GM23338 (cell line): ENCODE data around the gene PLEKHJ1. TPM values are rescaled to one million over a fixed set of nuclear protein-coding genes. Genes with fewer than 3 reads are reported as not detected.

ENCODE experiments used
- EZH2 ChIP-seq: fragments of 200-600 bp; sonication (generic); IDR thresholded peaks from one replicate; pipeline ENCODE4 v1.8.0; 2017; ENCODE audit warnings: antibody characterized with exemption, mild to moderate bottlenecking, low read depth; ENCODE audit not compliant: unreplicated experiment
- EZH2phosphoT487 ChIP-seq: fragments of 200-600 bp; sonication (generic); IDR thresholded peaks from one replicate; pipeline ENCODE4 v1.8.1; 2018; ENCODE audit warnings: antibody characterized with exemption; ENCODE audit not compliant: unreplicated experiment
- POLR2AphosphoS5 ChIP-seq: IDR thresholded peaks from 2 replicates; pipeline ENCODE4 v1.6.1; 2016; ENCODE audit warnings: antibody characterized with exemption, low read depth
- ZNF114 ChIP-seq: fragments of 250-450 bp; sonication (Bioruptor Pico); IDR thresholded peaks from 2 replicates; pipeline ENCODE4 v1.5.0; 2020; ENCODE audit warnings: mild to moderate bottlenecking, moderate library complexity
- microRNA counts: library from miRNA; unstranded; fragments of <30 nt; microRNA quantifications from one replicate; lab custom pipeline; 2017
- microRNA-seq: library from miRNA; unstranded; fragments of <30 nt; microRNA quantifications from one replicate; pipeline ENCODE4, GENCODE V29; 2017
- polyA plus RNA-seq: library from polyadenylated mRNA; unstranded; fragments of >200 nt; fragmentation: Nextera tagmentation; extraction: Ambion mirVana; gene quantifications from 2 replicates; pipeline ENCODE4 v1.2.1, GENCODE V29; 2016
- small RNA-seq: library from RNA; depleted of rRNA; stranded (forward); fragments of <200 nt; gene quantifications from one replicate; pipeline ENCODE3, GENCODE V24; 2014; ENCODE audit warnings: low replicate concordance
- total RNA-seq: library from RNA; depleted of rRNA; stranded (reverse); fragments of >200 nt; shearing (Covaris generic); gene quantifications from 2 replicates; pipeline ENCODE4 v1.2.3, GENCODE V29; 2014; rRNA removed
- TF ChIP-seq, protein P1 (sequence below): fragments of 250-450 bp; sonication (Bioruptor Pico); IDR thresholded peaks from 2 replicates; pipeline ENCODE4 v1.5.0; 2020; ENCODE audit warnings: mild to moderate bottlenecking, moderate library complexity
- TF ChIP-seq, protein P2 (sequence below): IDR thresholded peaks from one replicate; pipeline ENCODE4 v1.6.1; 2018; ENCODE audit warnings: antibody characterized with exemption; ENCODE audit not compliant: unreplicated experiment

The PLEKHJ1 gene
- total and polyA plus RNA-seq, 2 experiments from 2014 or later = 146 to 210 TPM

- TF ChIP-seq, protein P1, sequence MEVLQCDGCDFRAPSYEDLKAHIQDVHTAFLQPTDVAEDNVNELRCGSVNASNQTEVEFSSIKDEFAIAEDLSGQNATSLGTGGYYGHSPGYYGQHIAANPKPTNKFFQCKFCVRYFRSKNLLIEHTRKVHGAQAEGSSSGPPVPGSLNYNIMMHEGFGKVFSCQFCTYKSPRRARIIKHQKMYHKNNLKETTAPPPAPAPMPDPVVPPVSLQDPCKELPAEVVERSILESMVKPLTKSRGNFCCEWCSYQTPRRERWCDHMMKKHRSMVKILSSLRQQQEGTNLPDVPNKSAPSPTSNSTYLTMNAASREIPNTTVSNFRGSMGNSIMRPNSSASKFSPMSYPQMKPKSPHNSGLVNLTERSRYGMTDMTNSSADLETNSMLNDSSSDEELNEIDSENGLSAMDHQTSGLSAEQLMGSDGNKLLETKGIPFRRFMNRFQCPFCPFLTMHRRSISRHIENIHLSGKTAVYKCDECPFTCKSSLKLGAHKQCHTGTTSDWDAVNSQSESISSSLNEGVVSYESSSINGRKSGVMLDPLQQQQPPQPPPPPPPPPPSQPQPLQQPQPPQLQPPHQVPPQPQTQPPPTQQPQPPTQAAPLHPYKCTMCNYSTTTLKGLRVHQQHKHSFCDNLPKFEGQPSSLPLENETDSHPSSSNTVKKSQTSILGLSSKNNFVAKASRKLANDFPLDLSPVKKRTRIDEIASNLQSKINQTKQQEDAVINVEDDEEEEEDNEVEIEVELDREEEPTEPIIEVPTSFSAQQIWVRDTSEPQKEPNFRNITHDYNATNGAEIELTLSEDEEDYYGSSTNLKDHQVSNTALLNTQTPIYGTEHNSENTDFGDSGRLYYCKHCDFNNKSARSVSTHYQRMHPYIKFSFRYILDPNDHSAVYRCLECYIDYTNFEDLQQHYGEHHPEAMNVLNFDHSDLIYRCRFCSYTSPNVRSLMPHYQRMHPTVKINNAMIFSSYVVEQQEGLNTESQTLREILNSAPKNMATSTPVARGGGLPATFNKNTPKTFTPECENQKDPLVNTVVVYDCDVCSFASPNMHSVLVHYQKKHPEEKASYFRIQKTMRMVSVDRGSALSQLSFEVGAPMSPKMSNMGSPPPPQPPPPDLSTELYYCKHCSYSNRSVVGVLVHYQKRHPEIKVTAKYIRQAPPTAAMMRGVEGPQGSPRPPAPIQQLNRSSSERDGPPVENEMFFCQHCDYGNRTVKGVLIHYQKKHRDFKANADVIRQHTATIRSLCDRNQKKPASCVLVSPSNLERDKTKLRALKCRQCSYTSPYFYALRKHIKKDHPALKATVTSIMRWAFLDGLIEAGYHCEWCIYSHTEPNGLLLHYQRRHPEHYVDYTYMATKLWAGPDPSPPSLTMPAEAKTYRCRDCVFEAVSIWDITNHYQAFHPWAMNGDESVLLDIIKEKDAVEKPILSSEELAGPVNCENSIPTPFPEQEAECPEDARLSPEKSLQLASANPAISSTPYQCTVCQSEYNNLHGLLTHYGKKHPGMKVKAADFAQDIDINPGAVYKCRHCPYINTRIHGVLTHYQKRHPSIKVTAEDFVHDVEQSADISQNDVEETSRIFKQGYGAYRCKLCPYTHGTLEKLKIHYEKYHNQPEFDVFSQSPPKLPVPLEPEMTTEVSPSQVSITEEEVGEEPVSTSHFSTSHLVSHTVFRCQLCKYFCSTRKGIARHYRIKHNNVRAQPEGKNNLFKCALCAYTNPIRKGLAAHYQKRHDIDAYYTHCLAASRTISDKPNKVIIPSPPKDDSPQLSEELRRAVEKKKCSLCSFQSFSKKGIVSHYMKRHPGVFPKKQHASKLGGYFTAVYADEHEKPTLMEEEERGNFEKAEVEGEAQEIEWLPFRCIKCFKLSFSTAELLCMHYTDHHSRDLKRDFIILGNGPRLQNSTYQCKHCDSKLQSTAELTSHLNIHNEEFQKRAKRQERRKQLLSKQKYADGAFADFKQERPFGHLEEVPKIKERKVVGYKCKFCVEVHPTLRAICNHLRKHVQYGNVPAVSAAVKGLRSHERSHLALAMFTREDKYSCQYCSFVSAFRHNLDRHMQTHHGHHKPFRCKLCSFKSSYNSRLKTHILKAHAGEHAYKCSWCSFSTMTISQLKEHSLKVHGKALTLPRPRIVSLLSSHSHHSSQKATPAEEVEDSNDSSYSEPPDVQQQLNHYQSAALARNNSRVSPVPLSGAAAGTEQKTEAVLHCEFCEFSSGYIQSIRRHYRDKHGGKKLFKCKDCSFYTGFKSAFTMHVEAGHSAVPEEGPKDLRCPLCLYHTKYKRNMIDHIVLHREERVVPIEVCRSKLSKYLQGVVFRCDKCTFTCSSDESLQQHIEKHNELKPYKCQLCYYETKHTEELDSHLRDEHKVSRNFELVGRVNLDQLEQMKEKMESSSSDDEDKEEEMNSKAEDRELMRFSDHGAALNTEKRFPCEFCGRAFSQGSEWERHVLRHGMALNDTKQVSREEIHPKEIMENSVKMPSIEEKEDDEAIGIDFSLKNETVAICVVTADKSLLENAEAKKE = no peak
- TF ChIP-seq ZNF114 (CRISPR knock-in tag) (no peak), POLR2AphosphoS5 (no peak), EZH2 (no peak), EZH2phosphoT487 (no peak)
- TF ChIP-seq, protein P2, sequence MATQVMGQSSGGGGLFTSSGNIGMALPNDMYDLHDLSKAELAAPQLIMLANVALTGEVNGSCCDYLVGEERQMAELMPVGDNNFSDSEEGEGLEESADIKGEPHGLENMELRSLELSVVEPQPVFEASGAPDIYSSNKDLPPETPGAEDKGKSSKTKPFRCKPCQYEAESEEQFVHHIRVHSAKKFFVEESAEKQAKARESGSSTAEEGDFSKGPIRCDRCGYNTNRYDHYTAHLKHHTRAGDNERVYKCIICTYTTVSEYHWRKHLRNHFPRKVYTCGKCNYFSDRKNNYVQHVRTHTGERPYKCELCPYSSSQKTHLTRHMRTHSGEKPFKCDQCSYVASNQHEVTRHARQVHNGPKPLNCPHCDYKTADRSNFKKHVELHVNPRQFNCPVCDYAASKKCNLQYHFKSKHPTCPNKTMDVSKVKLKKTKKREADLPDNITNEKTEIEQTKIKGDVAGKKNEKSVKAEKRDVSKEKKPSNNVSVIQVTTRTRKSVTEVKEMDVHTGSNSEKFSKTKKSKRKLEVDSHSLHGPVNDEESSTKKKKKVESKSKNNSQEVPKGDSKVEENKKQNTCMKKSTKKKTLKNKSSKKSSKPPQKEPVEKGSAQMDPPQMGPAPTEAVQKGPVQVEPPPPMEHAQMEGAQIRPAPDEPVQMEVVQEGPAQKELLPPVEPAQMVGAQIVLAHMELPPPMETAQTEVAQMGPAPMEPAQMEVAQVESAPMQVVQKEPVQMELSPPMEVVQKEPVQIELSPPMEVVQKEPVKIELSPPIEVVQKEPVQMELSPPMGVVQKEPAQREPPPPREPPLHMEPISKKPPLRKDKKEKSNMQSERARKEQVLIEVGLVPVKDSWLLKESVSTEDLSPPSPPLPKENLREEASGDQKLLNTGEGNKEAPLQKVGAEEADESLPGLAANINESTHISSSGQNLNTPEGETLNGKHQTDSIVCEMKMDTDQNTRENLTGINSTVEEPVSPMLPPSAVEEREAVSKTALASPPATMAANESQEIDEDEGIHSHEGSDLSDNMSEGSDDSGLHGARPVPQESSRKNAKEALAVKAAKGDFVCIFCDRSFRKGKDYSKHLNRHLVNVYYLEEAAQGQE = no peak
Observed at GRCh38 chr19:2184422-2184975, 51.6 kb downstream of the PLEKHJ1 start (continued).

MicroRNAs encoded within 50 kb of the gene (microRNA counts, 767-probe panel; counts per million panel counts)
- not detected for microRNA hsa-miR-1227 (lab: Ali Mortazavi, UCI)

Small RNAs within 50 kb of the gene (microRNA-seq; reads per million reads assigned to microRNA genes)
- gene MIR1227 = 2.4 reads per million, percentile 5 among the genes with 10 or more reads in this experiment
- gene MIR4321 = not detected

Small RNAs within 50 kb of the gene (small RNA-seq; reads per million reads assigned to genes)
- gene MIR1227 = not detected

Other genes starting within 250 kb of the PLEKHJ1 start
- 106 and 130 TPM in 2 replicates for gene BTBD2, start 220.6 kb downstream of the PLEKHJ1 start, total RNA-seq
- gene BTBD2, start 220.6 kb downstream of the PLEKHJ1 start, polyA plus RNA-seq = 23.8 and 27.2 TPM in 2 replicates
- gene MKNK2, start 185.1 kb downstream of the PLEKHJ1 start, total RNA-seq = 123 and 159 TPM in 2 replicates
- gene MKNK2, start 185.1 kb downstream of the PLEKHJ1 start, polyA plus RNA-seq = 71.0 and 106 TPM in 2 replicates
- 5.9 and 9.4 TPM in 2 replicates for gene MOB3A, start 140.0 kb downstream of the PLEKHJ1 start, total RNA-seq
- 2.9 TPM in 2 replicates for gene MOB3A, start 140.0 kb downstream of the PLEKHJ1 start, polyA plus RNA-seq
- 2.2 and 2.6 TPM in 2 replicates for gene IZUMO4, start 139.4 kb downstream of the PLEKHJ1 start, total RNA-seq
- gene IZUMO4, start 139.4 kb downstream of the PLEKHJ1 start, polyA plus RNA-seq = 0.57 and 0.82 TPM in 2 replicates
- 205 and 236 TPM in 2 replicates for gene AP3D1, start 84.8 kb downstream of the PLEKHJ1 start, total RNA-seq
- gene AP3D1, start 84.8 kb downstream of the PLEKHJ1 start, polyA plus RNA-seq = 101 and 117 TPM in 2 replicates
- 23.4 and 40.6 TPM in 2 replicates for gene DOT1L, start 72.4 kb downstream of the PLEKHJ1 start, total RNA-seq
- 25.5 and 31.0 TPM in 2 replicates for gene DOT1L, start 72.4 kb downstream of the PLEKHJ1 start, polyA plus RNA-seq
- 79.1 and 128 TPM in 2 replicates for gene SF3A2, start 495 bp upstream of the PLEKHJ1 start, total RNA-seq
- gene SF3A2, start 495 bp upstream of the PLEKHJ1 start, polyA plus RNA-seq = 67.7 and 76.0 TPM in 2 replicates
- 2.6 and 6.8 TPM in 2 replicates for gene AMH, start 13.0 kb upstream of the PLEKHJ1 start, total RNA-seq
- 1.4 and 1.9 TPM in 2 replicates for gene AMH, start 13.0 kb upstream of the PLEKHJ1 start, polyA plus RNA-seq
- 2.4 and 4.5 TPM in 2 replicates for gene JSRP1, start 20.1 kb upstream of the PLEKHJ1 start, total RNA-seq
- 3.1 and 3.7 TPM in 2 replicates for gene JSRP1, start 20.1 kb upstream of the PLEKHJ1 start, polyA plus RNA-seq
- gene PEAK3, start 45.8 kb upstream of the PLEKHJ1 start, total RNA-seq = not detected in 2 replicates
- gene PEAK3, start 45.8 kb upstream of the PLEKHJ1 start, polyA plus RNA-seq = not detected in 2 replicates
- gene LINGO3, start 71.8 kb upstream of the PLEKHJ1 start, total RNA-seq = 0.45 and 1.9 TPM in 2 replicates
- 0.29 and 0.40 TPM in 2 replicates for gene LINGO3, start 71.8 kb upstream of the PLEKHJ1 start, polyA plus RNA-seq
- gene LSM7, start 92.3 kb upstream of the PLEKHJ1 start, total RNA-seq = 197 and 299 TPM in 2 replicates
- gene LSM7, start 92.3 kb upstream of the PLEKHJ1 start, polyA plus RNA-seq = 409 and 434 TPM in 2 replicates
- gene SPPL2B, start 92.4 kb upstream of the PLEKHJ1 start, total RNA-seq = 51.0 and 53.3 TPM in 2 replicates
- 21.1 and 23.5 TPM in 2 replicates for gene SPPL2B, start 92.4 kb upstream of the PLEKHJ1 start, polyA plus RNA-seq
- gene TMPRSS9, start 123.9 kb upstream of the PLEKHJ1 start, total RNA-seq = 0.16 and 0.28 TPM in 2 replicates
- gene TMPRSS9, start 123.9 kb upstream of the PLEKHJ1 start, polyA plus RNA-seq = 0.05 and 0.38 TPM in 2 replicates
- gene TIMM13, start 191.3 kb upstream of the PLEKHJ1 start, total RNA-seq = 118 and 140 TPM in 2 replicates
- 347 TPM in 2 replicates for gene TIMM13, start 191.3 kb upstream of the PLEKHJ1 start, polyA plus RNA-seq
- 190 and 255 TPM in 2 replicates for gene LMNB2, start 220.6 kb upstream of the PLEKHJ1 start, total RNA-seq
- gene LMNB2, start 220.6 kb upstream of the PLEKHJ1 start, polyA plus RNA-seq = 40.1 and 40.9 TPM in 2 replicates
- 12.3 and 15.2 TPM in 2 replicates for gene GADD45B, start 239.8 kb upstream of the PLEKHJ1 start, total RNA-seq
- gene GADD45B, start 239.8 kb upstream of the PLEKHJ1 start, polyA plus RNA-seq = 15.8 and 16.6 TPM in 2 replicates